SKM-1 (cell line): ENCODE results near the gene OSBPL2.

ENCODE experiments used
- DNase-seq: peaks from one replicate; lab custom pipeline; 2025; ENCODE audit not compliant: unreplicated experiment; lab: John Stamatoyannopoulos, UW

The OSBPL2 gene

GRCh38 chr20:62281161-62281933 is 43.0 kb downstream of the OSBPL2 start:
- DNase-seq: no peak

GRCh38 chr20:62282103-62282502 is 43.8 kb downstream of the OSBPL2 start:
- no peak for DNase-seq

GRCh38 chr20:62282877-62283503 is 44.7 kb downstream of the OSBPL2 start:
- no peak for DNase-seq

- no peak for DNase-seq
These were observed 46.1 kb downstream of the OSBPL2 start for GRCh38 chr20:62284448-62284847.

GRCh38 chr20:62285151-62285550 is 46.8 kb downstream of the OSBPL2 start:
- no peak for DNase-seq

- no peak for DNase-seq
These were observed 47.4 kb downstream of the OSBPL2 start for GRCh38 chr20:62285722-62286121.

GRCh38 chr20:62286493-62287064 is 48.3 kb downstream of the OSBPL2 start:
- DNase-seq: no peak

GRCh38 chr20:62287129-62287528 is 48.8 kb downstream of the OSBPL2 start:
- DNase-seq: no peak

- no peak for DNase-seq
These were observed 49.6 kb downstream of the OSBPL2 start for GRCh38 chr20:62287759-62288534.

- DNase-seq: no peak
These were observed 50.3 kb downstream of the OSBPL2 start for GRCh38 chr20:62288535-62289105.

- no peak for DNase-seq
These were observed 50.8 kb downstream of the OSBPL2 start for GRCh38 chr20:62289131-62289530.

GRCh38 chr20:62289898-62290297 is 51.6 kb downstream of the OSBPL2 start:
- DNase-seq: no peak

GRCh38 chr20:62291251-62292066 is 53.1 kb downstream of the OSBPL2 start:
- no peak for DNase-seq

GRCh38 chr20:62292108-62292507 is 53.8 kb downstream of the OSBPL2 start:
- no peak for DNase-seq

GRCh38 chr20:62293111-62293784 is 54.9 kb downstream of the OSBPL2 start:
- no peak for DNase-seq

GRCh38 chr20:62293946-62294345 is 55.6 kb downstream of the OSBPL2 start:
- DNase-seq: no peak

- no peak for DNase-seq
These were observed 56.2 kb downstream of the OSBPL2 start for GRCh38 chr20:62294516-62294915.

- DNase-seq: no peak
These were observed 58.6 kb downstream of the OSBPL2 start for GRCh38 chr20:62296724-62297448.
